ENCODE data around the gene RAPGEF1.
A peak's percentile ranks its signal among the peaks of the same experiment; 100 is the strongest.

DNA sequence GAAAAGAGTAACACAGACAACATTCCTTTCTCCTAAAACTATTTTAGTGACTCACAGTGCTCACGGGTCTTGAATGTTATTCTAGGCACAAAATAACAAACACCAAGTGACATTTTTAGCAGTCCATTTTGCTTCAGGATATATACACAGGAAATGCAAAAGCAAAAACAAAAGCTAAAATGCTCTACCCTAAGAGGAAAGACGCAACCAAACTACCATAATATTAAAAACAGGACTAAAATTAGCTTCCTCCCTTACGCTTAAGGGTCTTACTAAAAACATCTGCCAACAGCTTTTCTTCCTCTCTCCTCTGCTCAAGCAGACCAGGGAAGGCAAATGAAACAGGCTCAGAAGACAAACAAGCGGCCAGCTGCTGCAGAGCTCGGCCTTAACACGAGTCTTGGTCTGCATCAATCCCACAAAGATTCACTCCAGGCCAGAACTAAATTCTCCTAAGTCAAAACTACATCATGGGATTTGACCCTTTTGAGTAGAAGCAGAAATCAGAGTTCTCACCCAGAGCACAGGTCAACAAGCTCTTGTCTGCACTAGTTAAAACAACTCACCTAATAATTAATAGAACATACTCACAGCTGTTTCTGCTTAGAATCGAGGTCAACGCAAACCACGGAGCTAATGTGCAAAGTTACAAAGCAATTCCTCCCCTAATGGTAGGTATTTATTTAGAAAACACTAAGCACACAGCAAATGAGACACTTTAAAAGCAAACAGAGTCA, 62.3 kb downstream of the RAPGEF1 start:
- TF ChIP-seq EZH2 (IDR thresholded peaks at IDR 0.05; ENCODE audit: low read length, missing control alignments): no peak
- TF ChIP-seq, protein P1, sequence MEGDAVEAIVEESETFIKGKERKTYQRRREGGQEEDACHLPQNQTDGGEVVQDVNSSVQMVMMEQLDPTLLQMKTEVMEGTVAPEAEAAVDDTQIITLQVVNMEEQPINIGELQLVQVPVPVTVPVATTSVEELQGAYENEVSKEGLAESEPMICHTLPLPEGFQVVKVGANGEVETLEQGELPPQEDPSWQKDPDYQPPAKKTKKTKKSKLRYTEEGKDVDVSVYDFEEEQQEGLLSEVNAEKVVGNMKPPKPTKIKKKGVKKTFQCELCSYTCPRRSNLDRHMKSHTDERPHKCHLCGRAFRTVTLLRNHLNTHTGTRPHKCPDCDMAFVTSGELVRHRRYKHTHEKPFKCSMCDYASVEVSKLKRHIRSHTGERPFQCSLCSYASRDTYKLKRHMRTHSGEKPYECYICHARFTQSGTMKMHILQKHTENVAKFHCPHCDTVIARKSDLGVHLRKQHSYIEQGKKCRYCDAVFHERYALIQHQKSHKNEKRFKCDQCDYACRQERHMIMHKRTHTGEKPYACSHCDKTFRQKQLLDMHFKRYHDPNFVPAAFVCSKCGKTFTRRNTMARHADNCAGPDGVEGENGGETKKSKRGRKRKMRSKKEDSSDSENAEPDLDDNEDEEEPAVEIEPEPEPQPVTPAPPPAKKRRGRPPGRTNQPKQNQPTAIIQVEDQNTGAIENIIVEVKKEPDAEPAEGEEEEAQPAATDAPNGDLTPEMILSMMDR (conservative IDR thresholded peaks at IDR 0.05 in 1 of 2, IDR thresholded peaks at IDR 0.05 in 1 of 2; ENCODE audit: low read depth in 1 of 2, low read length in 2 of 2): peak in 1 of 2 donors; percentile 16

All from fibroblast of lung (primary cell).